ENCODE results near the gene CNR1.

GRCh38 chr6:88141561-88142296 is 24.4 kb downstream of the CNR1 start:
- TF ChIP-seq CTCF (IDR thresholded peaks at IDR 0.05) (no peak), ZFX (IDR thresholded peaks at IDR 0.05; ENCODE audit: borderline replicate concordance) (no peak)

All from 22Rv1 (cell line).